Astrocyte (in vitro differentiated cells and primary cell): ENCODE measurements around the gene MYO1A. TPM values are rescaled to one million over a fixed set of nuclear protein-coding genes. Genes with fewer than 3 reads are reported as not detected.

Experiments
- DNase-seq: peaks from one replicate; pipeline ENCODE4 v3.0.0-alpha.2; 2010; ENCODE audit warnings: low read depth
- FAIRE-seq: peaks from 2 replicates; lab custom pipeline; 2011; peaks lifted over from hg19 to GRCh38; lab: Jason Lieb, UNC
- H2AFZ ChIP-seq: 2 replicates; pipeline ENCODE4 v1.6.0; 2012; ENCODE audit warnings: low read depth, low read length, inconsistent platforms
- H3K27ac ChIP-seq: 2 replicates; pipeline ENCODE4 v1.5.1; 2011; ENCODE audit warnings: low read depth, low read length, inconsistent platforms
- H3K27me3 ChIP-seq: 2 replicates; pipeline ENCODE4 v1.6.0; 2011; ENCODE audit warnings: low read length, inconsistent platforms; ENCODE audit not compliant: insufficient read depth
- H3K36me3 ChIP-seq: 2 replicates; pipeline ENCODE4 v1.5.1; 2011; ENCODE audit warnings: low read length, inconsistent platforms; ENCODE audit not compliant: insufficient read depth
- H3K4me1 ChIP-seq: 2 replicates; pipeline ENCODE4 v1.5.1; 2011; ENCODE audit warnings: low read length, inconsistent platforms; ENCODE audit not compliant: insufficient read depth
- H3K4me2 ChIP-seq: 2 replicates; pipeline ENCODE4 v1.6.0; 2012; ENCODE audit warnings: low read length, inconsistent platforms
- H3K4me3 ChIP-seq: 2 replicates; pipeline ENCODE4 v1.5.1; 2011; ENCODE audit warnings: low read depth, mild to moderate bottlenecking, low read length, inconsistent platforms; ENCODE audit not compliant: insufficient read depth
- H3K79me2 ChIP-seq: 2 replicates; pipeline ENCODE4 v1.6.0; 2012; ENCODE audit warnings: mild to moderate bottlenecking, low read length, inconsistent platforms; ENCODE audit not compliant: insufficient read depth
- H3K9ac ChIP-seq: 2 replicates; pipeline ENCODE4 v1.6.0; 2012; ENCODE audit warnings: mild to moderate bottlenecking, low read length, inconsistent platforms
- H3K9me3 ChIP-seq: 2 replicates; pipeline ENCODE4 v1.5.1; 2012; ENCODE audit warnings: low read depth, mild to moderate bottlenecking, low read length, inconsistent platforms; ENCODE audit not compliant: insufficient read depth
- H4K20me1 ChIP-seq: 2 replicates; pipeline ENCODE4 v1.6.0; 2012; ENCODE audit warnings: low read length, inconsistent platforms; ENCODE audit not compliant: insufficient read depth
- H3K27ac Mint-ChIP-seq: one replicate; pipeline ENCODE4 v1.8.0; 2021; ENCODE audit warnings: mild to moderate bottlenecking, mixed read lengths; ENCODE audit not compliant: unreplicated experiment
- H3K27me3 Mint-ChIP-seq: one replicate; pipeline ENCODE4 v1.8.0; 2021; ENCODE audit warnings: low read depth, mixed read lengths; ENCODE audit not compliant: unreplicated experiment
- H3K36me3 Mint-ChIP-seq: one replicate; pipeline ENCODE4 v1.8.0; 2021; ENCODE audit warnings: low read depth, mixed read lengths; ENCODE audit not compliant: unreplicated experiment
- H3K4me1 Mint-ChIP-seq: one replicate; pipeline ENCODE4 v1.8.0; 2021; ENCODE audit warnings: low read depth, mixed read lengths; ENCODE audit not compliant: unreplicated experiment
- H3K4me3 Mint-ChIP-seq: one replicate; pipeline ENCODE4 v1.8.0; 2021; ENCODE audit warnings: mild to moderate bottlenecking, moderate library complexity, mixed read lengths; ENCODE audit not compliant: unreplicated experiment
- H3K9me3 Mint-ChIP-seq: one replicate; pipeline ENCODE4 v1.8.0; 2021; ENCODE audit warnings: mild to moderate bottlenecking, mixed read lengths; ENCODE audit not compliant: unreplicated experiment
- CTCF ChIP-seq: IDR thresholded peaks from 2 replicates; pipeline ENCODE4 v1.5.1; 2011; ENCODE audit warnings: low read depth, mild to moderate bottlenecking, inconsistent platforms, low read length, moderate library complexity; ENCODE audit not compliant: insufficient read depth
- EZH2 ChIP-seq: IDR thresholded peaks from 2 replicates; pipeline ENCODE4 v1.6.1; 2012; ENCODE audit warnings: mild to moderate bottlenecking, low read length, inconsistent platforms; ENCODE audit not compliant: insufficient read depth
- total RNA-seq: library from RNA; stranded (reverse); gene quantifications from 2 replicates; pipeline ENCODE4 v1.2.1, GENCODE V29; 2021

Gene MYO1A
- total RNA-seq, 1 donor from 2014 or later, result 0.34 TPM

GRCh38 chr12:57006809-57007475 is 43.0 kb downstream of the MYO1A start:
- TF ChIP-seq CTCF (no peak), EZH2 (no peak)
- peaks cover 25% of the 10 kb centered on the region for H3K36me3 ChIP-seq
- H3K9ac ChIP-seq, result peak overlapping the region; percentile 57
- H3K4me3 ChIP-seq, result peak overlapping the region; percentile 54
- H3K27ac Mint-ChIP-seq, result peak overlapping the region; percentile 62
- peak overlapping the region; percentile 75 for H3K4me2 ChIP-seq
- no peaks in the 10 kb centered on the region for H3K27me3 Mint-ChIP-seq
- H3K27me3 ChIP-seq, result peaks cover 4% of the 10 kb centered on the region
- peaks cover 42% of the 10 kb centered on the region for H3K79me2 ChIP-seq
- no peak for FAIRE-seq
- peaks cover 2% of the 10 kb centered on the region for H3K9me3 Mint-ChIP-seq
- H3K27ac ChIP-seq, result no peak overlapping the region
- no peak for DNase-seq
- H3K4me1 Mint-ChIP-seq, result peaks cover 30% of the 10 kb centered on the region
- H3K4me1 ChIP-seq, result peaks cover 11% of the 10 kb centered on the region
- H3K4me3 Mint-ChIP-seq, result peak overlapping the region; percentile 87
- peaks cover 34% of the 10 kb centered on the region for H4K20me1 ChIP-seq
- peak overlapping the region; percentile 43 for H2AFZ ChIP-seq
- H3K36me3 Mint-ChIP-seq, result peaks cover 16% of the 10 kb centered on the region
- no peaks in the 10 kb centered on the region for H3K9me3 ChIP-seq

- Histone ChIP-seq H3K9me3 (no peaks in the 10 kb centered on the region), H3K4me3 (peak within 1 kb of the TSS; percentile 77), H3K27ac (peak within 1 kb of the TSS; percentile 13), H3K27me3 (peaks cover 3% of the 10 kb centered on the region), H3K4me1 (peaks cover 11% of the 10 kb centered on the region), H3K9ac (peak within 1 kb of the TSS; percentile 87), H2AFZ (peak within 1 kb of the TSS; percentile 60), H3K79me2 (peaks cover 49% of the 10 kb centered on the region), H3K36me3 (peaks cover 27% of the 10 kb centered on the region), H3K4me2 (peak within 1 kb of the TSS; percentile 97), H4K20me1 (peaks cover 41% of the 10 kb centered on the region)
- Mint-ChIP-seq H3K27me3 (no peaks in the 10 kb centered on the region), H3K36me3 (peaks cover 21% of the 10 kb centered on the region), H3K9me3 (no peaks in the 10 kb centered on the region), H3K4me1 (peaks cover 22% of the 10 kb centered on the region), H3K4me3 (peak within 1 kb of the TSS; percentile 97), H3K27ac (peak within 1 kb of the TSS; percentile 83)
- FAIRE-seq, result no peak
- TF ChIP-seq CTCF (no peak), EZH2 (no peak)
- peak; percentile 13 for DNase-seq
Measured at GRCh38 chr12:57005980-57006808, 43.7 kb downstream of the MYO1A start, which contains the start of gene ZBTB39. ZBTB39 (minus strand) TSS chr12:57006546; CDS start chr12:57004917, 1,629 bp downstream.
